NK-92 treated with Interleukin-12 subunit alpha and Interleukin-12 subunit beta, amount 100 ng/mL, for 24 hours (cell line): ENCODE data around the gene NMUR2.

ENCODE experiments used
- DNase-seq: peaks from one replicate; lab custom pipeline; 2025; lab: John Stamatoyannopoulos, UW

NMUR2 gene, protein sequence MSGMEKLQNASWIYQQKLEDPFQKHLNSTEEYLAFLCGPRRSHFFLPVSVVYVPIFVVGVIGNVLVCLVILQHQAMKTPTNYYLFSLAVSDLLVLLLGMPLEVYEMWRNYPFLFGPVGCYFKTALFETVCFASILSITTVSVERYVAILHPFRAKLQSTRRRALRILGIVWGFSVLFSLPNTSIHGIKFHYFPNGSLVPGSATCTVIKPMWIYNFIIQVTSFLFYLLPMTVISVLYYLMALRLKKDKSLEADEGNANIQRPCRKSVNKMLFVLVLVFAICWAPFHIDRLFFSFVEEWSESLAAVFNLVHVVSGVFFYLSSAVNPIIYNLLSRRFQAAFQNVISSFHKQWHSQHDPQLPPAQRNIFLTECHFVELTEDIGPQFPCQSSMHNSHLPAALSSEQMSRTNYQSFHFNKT

DNA sequence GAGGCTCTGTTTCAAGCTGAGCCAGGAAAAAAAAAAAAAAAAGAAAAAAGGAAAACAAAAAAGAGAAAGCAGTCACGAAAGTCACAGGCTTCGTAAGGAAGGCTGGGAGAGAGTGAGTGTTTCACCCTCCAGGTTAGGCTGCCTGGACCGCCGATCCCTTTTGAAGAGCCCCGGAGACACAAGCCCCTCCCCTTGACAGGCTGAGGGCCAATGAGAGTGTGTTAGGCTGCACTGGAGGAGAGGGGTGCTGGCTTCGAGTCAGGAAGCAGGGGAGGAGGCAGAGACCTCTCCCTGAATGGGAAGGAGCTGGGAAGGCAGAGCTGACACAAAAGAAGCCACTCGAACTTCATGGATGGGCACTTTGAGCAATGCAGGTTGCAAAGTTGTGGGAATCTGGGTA is at the start of gene NMUR2:
TSS of gene NMUR2 (minus strand) at position 135 of the 400 bp plus-strand sequence. CDS start 166 bp downstream, outside the sequence.
- DNase-seq = no peak

DNA sequence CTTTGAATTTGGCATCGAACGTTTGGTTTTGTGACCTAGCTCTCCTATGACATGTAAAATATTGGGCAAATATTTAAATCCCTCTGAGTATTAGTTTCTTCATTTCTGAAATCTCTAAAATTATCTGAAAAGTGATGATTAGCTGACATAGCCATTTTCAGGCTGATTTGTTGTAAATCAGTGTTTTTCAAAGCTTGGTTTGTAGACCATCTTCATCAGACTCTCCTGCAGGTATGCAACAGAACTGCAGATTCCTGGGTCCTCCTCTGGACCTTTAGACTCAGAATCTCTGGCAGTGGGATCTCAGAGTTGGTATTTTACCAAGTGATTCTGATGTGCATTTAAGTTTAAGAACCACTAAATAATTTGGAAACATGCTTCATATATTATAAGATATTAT is 38.9 kb upstream of the NMUR2 start:
- no peak for DNase-seq

DNA sequence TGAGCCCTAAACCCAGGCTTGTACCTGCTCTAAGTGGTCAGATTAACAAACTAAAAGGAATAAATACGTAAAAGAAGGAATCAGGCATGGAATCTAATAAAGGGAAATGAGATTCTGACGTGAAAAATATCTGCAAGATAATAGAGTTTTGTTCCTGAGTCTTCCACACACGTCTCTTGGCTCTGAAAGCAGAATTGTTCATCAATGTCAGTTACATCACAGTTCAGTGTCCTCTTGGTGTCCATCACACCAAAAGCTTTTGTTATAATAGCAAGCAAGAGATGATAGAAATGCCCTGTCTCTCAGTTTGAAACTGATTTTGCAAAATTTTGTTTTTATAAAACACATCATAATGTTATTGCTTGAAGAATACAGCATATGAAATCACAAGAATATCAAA is 34.7 kb upstream of the NMUR2 start:
- no peak for DNase-seq

DNA sequence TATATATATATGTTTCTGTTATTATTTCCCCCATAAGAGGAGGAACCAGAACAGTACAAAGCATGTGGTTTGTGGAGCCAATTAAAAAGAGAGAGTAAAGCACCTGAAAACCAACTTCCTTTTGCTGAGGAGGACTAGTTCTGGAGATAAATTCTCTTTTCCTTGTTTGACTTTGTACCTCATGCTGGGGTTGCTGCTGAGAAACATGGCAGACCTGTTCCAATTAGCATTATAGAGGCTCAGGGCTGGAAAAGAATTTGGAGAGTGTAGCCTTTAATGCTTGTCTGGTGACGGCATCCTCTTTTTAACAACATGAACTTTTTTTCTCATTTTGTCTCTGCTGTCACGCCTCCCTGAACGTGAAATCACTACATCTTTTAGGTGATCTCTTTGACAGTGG is 32.8 kb upstream of the NMUR2 start:
- no peak for DNase-seq

DNA sequence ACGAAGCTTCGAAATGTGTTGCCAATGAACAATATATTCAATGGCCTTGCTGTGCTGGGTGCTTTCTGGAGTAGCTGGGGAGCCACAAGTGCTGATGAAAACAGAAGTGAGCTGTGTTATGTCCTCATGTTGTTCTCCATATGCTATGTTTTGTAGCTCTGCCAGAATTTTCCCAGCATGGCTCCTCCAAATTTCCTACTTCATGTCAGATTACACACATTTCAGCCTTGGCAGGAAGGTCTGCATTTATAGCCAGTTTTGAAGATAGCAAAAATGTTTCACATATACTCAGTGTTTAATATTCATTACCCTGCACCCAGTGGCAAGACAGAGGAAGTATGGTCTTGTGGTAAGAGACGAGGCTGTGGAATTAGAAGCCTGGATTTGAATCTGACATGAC is 22.6 kb upstream of the NMUR2 start:
- DNase-seq = no peak

DNA sequence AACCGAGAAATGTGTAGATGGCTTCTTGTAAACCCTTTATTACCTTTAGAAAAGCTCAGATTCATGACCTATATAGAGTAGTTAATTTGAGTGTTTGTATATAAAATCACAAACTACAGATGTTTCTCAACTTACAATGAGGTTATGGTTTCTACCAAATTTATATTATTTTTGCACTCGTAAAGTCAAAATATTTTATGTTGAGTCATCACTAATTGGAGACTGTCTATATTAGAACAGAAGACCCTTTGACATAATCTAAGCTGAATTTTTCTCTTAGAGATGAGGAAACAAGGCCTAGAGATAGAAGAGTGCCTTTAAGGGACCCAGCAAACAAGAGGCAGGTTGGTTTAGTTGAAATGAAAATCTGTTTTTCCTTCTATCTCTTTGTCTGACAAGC is 20.0 kb upstream of the NMUR2 start:
- DNase-seq = no peak

DNA sequence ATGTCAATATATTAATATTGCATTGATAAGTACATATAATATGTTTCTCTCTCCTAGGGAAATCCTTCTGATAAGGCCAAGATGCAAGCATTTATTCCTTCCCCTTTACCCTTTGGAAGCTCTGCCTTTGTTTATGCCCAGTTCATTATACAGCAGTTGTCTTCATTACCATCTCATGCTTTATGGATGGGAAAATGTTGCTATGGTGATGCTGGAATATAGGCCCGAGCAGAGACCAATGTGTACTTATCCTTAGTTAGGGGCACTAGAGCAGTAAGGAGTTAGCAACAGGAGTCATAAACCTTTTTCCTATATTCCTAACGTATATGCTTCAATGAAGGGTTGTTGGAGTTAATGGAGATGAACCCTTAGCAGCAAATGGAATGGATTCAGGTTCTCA is 19.4 kb upstream of the NMUR2 start:
- DNase-seq = no peak

DNA sequence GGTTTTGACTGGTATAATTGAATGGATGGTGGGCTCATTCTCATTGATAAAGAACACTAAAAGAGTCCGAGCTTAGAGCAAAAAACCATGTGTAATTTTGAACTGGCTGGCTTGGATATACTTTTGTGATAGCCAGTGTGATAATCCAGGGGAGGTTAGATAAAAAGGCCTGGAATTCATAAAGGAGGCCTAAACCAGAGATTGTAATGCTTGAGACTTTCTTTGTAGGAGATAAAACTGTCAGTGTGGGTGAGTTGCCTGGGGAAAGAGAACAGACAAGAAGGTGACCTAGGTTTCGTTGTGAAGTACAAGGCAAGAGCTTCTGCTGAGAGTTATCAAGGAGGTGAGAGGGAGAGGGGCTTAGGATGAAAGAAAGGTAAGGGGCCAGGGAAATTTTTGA is 17.0 kb upstream of the NMUR2 start:
- DNase-seq = no peak

DNA sequence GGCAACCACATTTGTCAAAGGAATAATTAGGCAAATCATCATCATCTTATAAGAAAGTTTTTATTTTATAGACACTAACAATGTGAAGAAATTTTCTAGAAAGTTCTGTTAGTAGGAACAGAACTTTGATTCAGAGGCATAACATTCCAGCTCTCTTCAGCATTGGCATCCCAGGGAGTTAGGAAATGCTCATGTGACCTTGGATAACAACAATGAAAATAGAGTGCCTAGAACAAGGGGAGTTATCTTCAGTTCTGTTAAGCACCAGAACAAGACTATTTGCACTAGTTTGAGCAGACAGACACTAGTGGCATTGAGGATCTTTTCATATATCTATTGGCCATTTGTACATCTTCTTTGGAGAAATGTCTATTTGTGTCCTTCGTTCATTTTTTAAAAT is 7.0 kb upstream of the NMUR2 start:
- DNase-seq = no peak

DNA sequence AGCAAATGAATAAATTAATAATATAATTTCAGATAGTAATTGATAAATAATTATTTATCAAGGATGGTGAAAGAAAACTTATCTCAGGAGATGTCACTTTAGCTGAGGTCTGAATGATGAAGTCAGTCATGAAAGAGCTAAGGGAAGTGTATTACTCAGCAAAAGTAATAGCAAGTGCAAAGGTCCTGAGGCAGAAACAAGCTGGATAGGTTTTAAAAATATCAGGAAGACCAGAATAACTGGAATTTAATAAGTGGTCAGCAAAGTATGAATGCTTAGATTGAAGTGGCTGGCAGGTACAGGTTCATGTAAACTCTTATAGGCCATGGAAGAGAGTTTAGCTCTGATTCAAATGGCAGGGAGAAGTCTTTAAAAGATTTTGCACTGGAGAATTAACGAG is 1.0 kb upstream of the NMUR2 start:
- DNase-seq = no peak

DNA sequence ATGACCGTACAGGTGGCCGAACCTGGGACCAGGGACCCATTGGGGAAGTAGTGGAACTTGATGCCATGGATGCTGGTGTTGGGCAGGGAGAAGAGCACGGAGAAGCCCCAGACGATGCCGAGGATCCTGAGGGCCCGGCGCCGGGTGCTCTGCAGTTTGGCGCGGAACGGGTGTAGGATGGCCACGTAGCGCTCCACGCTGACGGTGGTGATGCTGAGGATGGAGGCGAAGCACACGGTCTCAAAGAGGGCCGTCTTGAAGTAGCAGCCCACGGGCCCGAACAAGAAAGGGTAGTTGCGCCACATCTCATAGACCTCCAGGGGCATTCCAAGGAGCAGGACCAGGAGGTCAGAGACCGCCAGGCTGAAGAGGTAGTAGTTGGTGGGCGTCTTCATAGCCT is 585 bp downstream of the NMUR2 start:
- no peak for DNase-seq

DNA sequence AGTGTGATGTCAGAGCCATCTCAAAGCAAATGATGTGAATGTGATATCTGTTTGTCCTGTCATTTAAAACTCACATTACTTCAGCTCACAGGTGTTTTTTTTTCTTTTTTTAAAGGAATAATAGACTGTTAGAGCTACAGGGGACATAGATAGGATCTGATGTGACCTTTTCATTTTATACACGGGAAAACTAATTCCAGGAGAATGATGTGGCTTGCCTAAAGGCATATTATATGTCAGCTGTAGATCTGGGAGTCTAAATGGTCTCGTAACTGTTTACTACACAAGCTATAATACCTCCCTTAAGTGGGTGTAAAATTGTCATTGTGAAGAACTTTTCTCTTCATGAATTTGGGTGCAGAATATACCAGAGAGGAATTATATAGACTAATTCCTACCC is 2.0 kb downstream of the NMUR2 start:
- DNase-seq = no peak

DNA sequence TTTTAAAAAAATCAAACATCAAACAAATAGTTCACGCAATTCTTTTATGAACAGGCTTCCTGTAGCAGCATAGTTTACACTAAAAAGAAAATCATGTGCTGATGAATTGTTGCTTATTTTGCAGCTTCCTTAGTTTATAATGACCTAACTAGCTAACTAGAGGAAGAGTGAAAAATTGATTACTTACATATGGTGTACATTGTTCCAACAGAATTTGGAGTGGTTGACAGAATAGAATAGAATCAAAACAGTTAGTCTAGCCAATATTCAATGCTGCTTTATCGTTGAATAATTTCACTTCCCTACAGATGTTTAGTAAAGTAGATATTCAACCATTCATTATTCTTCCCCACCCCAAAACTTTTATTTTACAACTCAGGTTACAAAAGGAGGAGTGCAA is 4.2 kb downstream of the NMUR2 start:
- no peak for DNase-seq

DNA sequence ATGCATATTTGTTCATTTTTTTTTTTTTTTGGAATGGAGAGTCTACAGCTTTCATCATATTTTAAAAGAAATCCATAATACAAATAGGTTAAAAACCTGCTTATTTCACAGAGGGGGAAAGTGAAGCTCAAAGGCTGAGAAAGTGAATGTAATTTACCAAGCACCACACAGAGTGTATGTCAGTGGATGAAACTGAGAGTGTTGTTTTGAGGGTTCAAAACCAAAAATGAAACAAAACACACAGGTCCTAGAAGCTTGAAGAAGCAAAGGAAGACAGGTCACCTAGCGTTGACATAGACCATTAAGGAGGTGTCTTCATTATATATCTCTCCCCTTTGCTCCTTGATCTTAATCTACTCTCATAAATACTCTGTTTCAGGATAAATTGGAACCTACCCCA is 7.5 kb downstream of the NMUR2 start:
- no peak for DNase-seq

DNA sequence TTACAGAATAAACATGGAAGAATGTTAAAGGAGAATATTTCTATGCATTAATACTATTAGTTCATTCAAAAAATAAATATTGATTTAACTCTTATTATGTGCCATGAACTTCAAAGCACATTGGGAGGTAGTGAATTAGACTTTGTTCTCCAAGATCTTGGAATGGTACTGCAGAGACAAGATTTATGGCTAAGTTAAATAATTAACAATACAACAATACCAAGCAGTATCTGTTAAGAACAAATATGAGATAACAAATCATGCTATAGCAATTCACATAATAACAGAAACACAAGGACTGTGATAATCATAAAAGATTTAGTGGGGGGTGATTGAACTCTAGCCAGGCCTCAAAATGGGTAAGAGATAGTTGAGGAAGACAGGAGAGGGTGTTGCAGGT is 11.6 kb downstream of the NMUR2 start:
- no peak for DNase-seq

DNA sequence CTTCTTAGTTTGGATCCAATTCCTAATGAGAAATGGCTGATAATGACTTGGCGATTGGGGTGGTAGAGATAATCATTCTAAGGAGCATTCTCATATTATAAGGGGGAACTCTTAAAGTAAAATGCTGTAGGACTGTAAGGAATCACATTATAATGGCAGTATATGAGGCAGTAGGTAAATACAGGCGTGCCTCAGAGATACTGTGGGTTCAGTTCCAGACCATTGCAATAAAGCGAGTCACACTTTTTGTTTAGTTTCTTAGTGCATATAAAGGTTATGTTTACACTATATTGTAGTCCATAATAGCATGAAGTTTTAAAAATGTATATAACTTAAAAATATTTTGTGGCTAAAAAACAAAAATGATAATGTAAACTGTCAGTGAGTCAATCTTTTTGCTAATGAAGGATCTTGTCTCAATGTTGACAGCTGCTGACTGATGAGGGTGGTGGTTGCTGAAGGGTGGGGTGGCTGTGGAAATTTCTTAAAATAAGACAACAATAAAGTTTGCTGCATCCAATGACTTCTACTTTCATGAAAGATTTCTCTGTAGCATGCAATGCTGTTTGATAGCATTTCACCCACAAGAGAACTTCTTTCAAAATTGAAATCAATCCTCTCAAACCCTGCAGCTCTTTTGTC is 15.8 kb downstream of the NMUR2 start:
- DNase-seq = no peak

DNA sequence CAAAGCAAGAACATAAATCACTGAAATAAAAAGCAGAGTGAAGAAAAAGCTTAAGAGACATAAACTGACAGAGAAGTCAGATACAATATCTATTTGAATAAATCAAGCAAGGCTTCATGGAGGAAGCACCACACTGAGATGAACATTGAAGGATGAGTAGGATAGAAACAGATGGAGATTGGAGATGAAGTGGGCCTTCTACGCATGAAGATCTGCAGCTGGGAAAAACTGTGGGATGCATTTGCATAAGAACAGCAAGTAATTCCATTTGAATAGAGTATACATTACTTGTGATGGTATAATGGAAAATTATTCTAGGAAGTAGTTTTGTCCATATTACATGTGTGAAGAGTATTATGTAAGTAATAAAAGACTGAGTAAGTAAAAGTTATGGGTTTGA is 16.5 kb downstream of the NMUR2 start:
- DNase-seq = no peak

DNA sequence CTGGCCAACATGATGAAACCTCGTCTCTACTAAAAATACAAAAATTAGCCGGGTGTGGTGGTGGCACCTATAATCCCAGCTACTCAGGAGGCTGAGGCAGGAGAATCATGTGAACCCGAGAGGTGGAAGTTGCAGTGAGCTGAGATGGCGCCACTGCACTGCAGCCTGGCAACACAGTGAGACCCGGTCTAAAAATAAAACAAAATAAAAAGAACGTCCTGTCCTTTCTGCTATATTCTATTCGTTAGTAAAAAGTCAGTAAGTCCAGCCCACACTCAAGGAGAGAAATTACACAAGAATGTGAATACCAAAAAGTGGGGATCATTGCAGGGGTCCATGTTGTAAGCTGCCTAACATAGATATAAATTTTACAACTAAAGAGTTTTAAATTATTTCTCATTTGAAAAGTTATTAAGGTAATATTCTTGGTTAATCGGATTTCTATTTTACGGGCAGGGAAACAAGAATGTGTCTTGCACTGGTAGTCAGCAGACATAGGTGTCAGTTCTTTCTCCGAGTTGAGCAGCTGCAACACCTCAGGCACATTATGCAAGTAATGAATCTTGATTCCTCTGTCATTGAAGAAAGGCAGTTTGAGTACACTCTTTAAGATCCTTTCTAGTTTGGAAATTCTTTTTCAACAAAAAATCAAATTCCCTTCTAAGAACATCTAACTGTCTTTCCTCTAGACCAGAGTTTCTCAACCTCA is 24.5 kb downstream of the NMUR2 start:
- DNase-seq = no peak

DNA sequence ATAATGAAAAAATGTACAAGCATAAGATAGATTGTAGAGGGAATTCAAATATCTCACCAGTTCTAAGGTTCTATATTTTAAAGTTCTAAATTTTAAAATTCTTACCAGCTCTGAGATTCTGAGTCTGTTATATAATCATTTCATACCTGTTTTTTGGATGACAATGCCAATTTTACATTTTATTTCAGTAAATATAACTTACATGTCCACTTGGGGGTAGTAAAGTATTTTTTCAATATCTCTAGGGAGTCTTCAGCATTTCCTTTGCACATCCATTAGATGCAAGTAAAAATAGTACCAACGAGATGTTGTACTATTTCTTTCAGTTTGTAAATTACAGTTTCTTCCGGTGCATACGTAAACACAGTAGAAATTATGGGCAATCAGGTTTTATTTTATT is 25.7 kb downstream of the NMUR2 start:
- no peak for DNase-seq

DNA sequence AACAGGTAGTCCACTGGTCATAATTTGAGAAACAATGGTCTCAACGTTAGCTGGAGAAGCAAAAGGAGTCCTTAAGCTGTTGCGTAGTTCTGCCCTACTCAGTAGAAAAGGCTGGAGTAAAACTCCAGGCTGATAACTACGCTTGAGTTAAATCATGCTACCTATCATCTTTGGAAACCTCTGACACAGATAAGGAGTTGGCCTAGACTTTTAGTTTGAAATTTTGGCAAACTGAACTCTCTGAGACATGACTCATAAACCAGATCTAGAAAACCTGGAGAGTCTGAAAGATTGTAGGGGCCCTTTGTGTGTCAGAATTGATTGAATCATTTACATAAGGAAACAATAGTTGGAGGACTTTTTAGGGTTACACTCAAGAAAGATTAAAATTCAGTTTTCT is 26.3 kb downstream of the NMUR2 start:
- DNase-seq = no peak

DNA sequence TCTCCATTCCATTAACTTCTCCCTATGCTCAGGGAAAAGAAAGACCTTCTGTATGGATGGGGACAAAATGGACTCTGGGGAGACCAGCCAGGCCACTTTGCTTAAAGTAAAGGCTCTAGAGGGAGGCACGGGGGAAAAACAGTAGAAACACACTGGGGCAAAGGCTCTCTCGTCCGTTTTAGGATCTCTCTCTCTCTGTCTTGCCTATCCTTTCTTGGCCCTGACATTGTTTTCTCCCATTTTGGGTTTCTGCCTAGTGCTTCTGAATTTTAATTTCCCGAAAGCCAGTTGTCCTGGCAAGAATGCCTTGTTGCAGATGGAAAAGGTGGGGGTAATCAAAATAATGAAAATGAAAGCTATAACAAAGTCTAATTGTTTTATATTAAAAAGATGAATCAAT is 28.2 kb downstream of the NMUR2 start:
- no peak for DNase-seq

DNA sequence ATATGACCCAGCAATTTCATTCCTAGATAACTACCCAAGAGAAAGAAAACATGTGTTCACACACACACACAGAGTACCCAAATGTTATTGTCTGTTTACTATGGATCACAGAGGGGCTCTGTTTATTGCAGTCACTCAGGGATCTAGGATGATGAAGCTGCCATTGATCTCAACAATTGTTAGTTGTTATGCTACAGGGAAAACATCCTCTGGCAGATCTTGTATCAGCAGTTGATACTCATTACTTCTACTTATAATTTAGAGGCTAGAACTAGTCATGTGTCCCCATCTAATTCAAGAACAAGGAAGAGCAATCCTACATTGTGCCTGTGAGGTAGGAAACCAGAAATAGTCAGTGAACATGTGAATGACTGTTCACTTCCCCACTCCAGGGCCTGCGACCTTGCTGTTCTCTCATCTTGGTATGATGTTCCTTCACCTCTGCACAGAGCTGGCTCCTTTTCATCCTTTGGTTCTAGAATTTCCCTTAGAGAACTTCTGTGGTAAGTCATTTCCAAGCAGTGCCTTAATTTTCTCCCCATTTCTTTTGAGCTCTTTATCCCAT is 30.3 kb downstream of the NMUR2 start:
- no peak for DNase-seq

DNA sequence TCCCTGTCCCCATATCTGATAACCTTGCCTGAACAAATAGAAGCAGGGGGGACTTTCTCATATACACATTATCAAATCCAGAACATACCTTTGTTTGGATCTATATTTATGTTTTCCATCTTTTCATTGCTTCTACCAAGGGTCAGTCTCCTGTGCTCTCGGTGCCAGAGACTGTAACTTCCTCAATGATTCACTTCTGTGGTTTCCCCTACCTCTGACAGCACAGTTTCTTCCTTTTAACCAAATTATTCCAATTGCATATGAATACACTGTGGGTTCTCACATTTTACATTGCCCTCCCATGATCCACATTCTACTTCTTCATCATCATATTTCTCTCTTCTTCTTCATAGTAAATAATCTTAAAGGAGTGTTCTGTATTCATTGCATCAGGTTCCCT is 32.2 kb downstream of the NMUR2 start:
- DNase-seq = no peak
